ENCODE data around the gene HLA-DRA.

HLA-DRA gene

GRCh38 chr6:32483968-32484613, 44.4 kb downstream of the HLA-DRA start:
- no peak overlapping the region for H3K27ac ChIP-seq
- H3K4me1 ChIP-seq: no peaks in the 10 kb centered on the region
- TF ChIP-seq Cebpa-rat (IDR thresholded peaks at IDR 0.05): no peak
- H3K4me3 ChIP-seq: no peak overlapping the region
- no peak overlapping the region for H3K4me2 ChIP-seq
- H3K36me3 ChIP-seq: no peaks in the 10 kb centered on the region
- no peaks in the 10 kb centered on the region for H3K9me3 ChIP-seq (replicated peaks in 1 of 11)
- H3K27me3 ChIP-seq: no peaks in the 10 kb centered on the region
- no peak overlapping the region for H3K9ac ChIP-seq
- H4K20me1 ChIP-seq: no peaks in the 10 kb centered on the region

GRCh38 chr6:32484614-32484998, 44.9 kb downstream of the HLA-DRA start:
- Histone ChIP-seq H3K36me3 (no peaks in the 10 kb centered on the region), H3K27ac (no peak overlapping the region), H3K4me1 (no peaks in the 10 kb centered on the region), H3K4me3 (no peak overlapping the region), H3K4me2 (no peak overlapping the region), H3K9ac (no peak overlapping the region), H3K27me3 (no peaks in the 10 kb centered on the region), H3K9me3 (replicated peaks in 1 of 11) (no peaks in the 10 kb centered on the region), H4K20me1 (no peaks in the 10 kb centered on the region)
- no peak for TF ChIP-seq Cebpa-rat (IDR thresholded peaks at IDR 0.05)

GRCh38 chr6:32488083-32488482, 48.4 kb downstream of the HLA-DRA start:
- no peaks in the 10 kb centered on the region for H4K20me1 ChIP-seq
- no peak overlapping the region for H3K4me3 ChIP-seq
- H3K9me3 ChIP-seq (replicated peaks in 1 of 11): no peaks in the 10 kb centered on the region
- no peak for TF ChIP-seq Cebpa-rat (IDR thresholded peaks at IDR 0.05)
- no peaks in the 10 kb centered on the region for H3K27me3 ChIP-seq
- no peak overlapping the region for H3K4me2 ChIP-seq
- H3K36me3 ChIP-seq: no peaks in the 10 kb centered on the region
- no peaks in the 10 kb centered on the region for H3K4me1 ChIP-seq
- no peak overlapping the region for H3K9ac ChIP-seq
- no peak overlapping the region for H3K27ac ChIP-seq

GRCh38 chr6:32491700-32492099, 52.0 kb downstream of the HLA-DRA start:
- Histone ChIP-seq H3K36me3 (no peaks in the 10 kb centered on the region), H3K4me2 (no peak overlapping the region), H3K4me3 (no peak overlapping the region), H4K20me1 (no peaks in the 10 kb centered on the region), H3K9me3 (replicated peaks in 1 of 11) (no peaks in the 10 kb centered on the region), H3K27ac (no peak overlapping the region), H3K4me1 (no peaks in the 10 kb centered on the region), H3K9ac (no peak overlapping the region), H3K27me3 (no peaks in the 10 kb centered on the region)
- TF ChIP-seq Cebpa-rat (IDR thresholded peaks at IDR 0.05): no peak

DNA sequence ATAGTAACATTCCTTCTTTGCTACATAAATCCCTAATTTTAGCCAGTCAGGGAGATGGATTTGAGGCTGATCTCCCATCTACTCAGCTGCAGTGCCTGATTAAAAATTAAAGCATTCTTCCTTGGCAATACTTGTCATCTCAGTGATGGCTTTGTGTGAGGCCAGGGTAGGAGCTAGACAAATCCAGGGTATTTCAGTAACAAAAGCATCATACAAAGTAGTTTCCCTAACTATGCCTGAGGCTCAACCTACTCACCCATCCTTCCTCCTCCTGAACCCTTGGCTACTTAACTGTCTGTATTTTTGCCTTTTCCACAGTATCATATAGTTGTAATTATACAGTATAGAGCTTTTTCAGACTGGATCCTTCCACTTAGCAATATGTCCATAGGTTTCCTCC, 52.7 kb downstream of the HLA-DRA start:
- no peaks in the 10 kb centered on the region for H3K27me3 ChIP-seq
- H3K9me3 ChIP-seq (replicated peaks in 1 of 11): no peaks in the 10 kb centered on the region
- no peak overlapping the region for H3K4me3 ChIP-seq
- no peak overlapping the region for H3K9ac ChIP-seq
- no peak overlapping the region for H3K4me2 ChIP-seq
- H3K4me1 ChIP-seq: no peaks in the 10 kb centered on the region
- H3K27ac ChIP-seq: no peak overlapping the region
- TF ChIP-seq Cebpa-rat (IDR thresholded peaks at IDR 0.05): no peak
- no peaks in the 10 kb centered on the region for H4K20me1 ChIP-seq
- no peaks in the 10 kb centered on the region for H3K36me3 ChIP-seq
